ENCODE results near the gene AGAP2. TPM values are rescaled to one million over a fixed set of nuclear protein-coding genes. Genes with fewer than 3 reads are reported as not detected.

AGAP2 gene
- total and polyA plus RNA-seq, 2 of the 8 experiments (the other 6 are each of a cell fraction or from before 2014, with no cell fraction given) = 1.5 TPM

DNA sequence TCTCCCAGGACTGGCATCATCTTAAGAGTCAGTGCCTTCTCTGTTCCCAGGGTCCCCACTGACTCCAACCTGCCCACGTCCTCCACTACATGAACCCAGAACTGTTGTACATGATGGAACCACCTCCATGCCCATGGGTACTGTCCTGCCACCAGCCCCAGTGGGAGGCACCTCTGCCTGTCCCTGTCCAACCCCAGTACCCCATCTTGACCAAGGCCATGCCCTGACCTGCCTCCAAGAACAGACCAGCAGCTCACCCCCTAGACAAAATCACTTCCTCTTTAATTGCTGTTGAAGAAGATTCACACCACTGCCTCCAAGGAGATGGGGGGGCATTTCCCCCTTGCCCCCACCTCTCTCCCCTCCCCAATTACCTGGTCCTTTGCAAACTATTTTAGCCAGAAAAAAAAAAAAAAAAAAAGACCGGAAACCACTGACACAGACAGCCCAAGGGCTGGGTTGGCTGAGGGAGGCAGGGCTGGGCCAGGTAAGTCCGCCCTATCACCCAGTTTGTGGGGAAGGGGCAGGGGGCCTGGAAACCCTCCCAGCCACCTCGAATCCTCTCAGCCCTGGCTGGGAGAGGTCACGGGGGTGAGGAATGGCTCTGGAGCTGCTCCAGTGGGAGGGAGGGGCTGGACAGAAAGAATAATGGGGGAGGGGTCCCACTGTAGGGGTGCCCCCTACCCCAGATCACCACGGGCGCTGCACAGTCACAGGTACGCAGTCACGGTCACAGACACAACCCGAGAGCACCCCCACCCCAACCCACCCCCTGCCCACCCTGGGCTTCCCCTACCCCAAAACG is 13.4 kb downstream of the AGAP2 start:
- H4K91ac ChIP-seq (replicated peaks; ENCODE audit: insufficient read length, low read length) = no peak overlapping the region
- H3K18ac ChIP-seq (ENCODE audit: extremely low read depth, low read length) = no peak overlapping the region
- no peak overlapping the region for H2AK5ac ChIP-seq (ENCODE audit: low read depth, low read length)
- no peak overlapping the region for H3K23ac ChIP-seq (ENCODE audit: insufficient read length)
- H3K4ac ChIP-seq (replicated peaks; ENCODE audit: insufficient read length, low read depth, low read length) = no peak overlapping the region
- H2BK20ac ChIP-seq (ENCODE audit: low read length) = no peak overlapping the region
- no peak overlapping the region for H2BK120ac ChIP-seq (replicated peaks; ENCODE audit: low read depth, low read length)
- H4K20me1 ChIP-seq (replicated peaks in 1 of 2; ENCODE audit: control insufficient read depth in 1 of 2, insufficient read depth in 2 of 2, low read length in 2 of 2) = peaks cover 2 to 7% of the 10 kb centered on the region in 2 experiments
- H2BK12ac ChIP-seq (ENCODE audit: low read depth, low read length) = no peak overlapping the region
- no peaks in the 10 kb centered on the region for H3K9me3 ChIP-seq (ENCODE audit: insufficient read depth in 2 of 2, low read depth in 1 of 2, low read length in 1 of 2)
- peaks cover 0 to 20% (median 13%) of the 10 kb centered on the region in 4 experiments; a peak in 5 of 7 replicates for H3K4me1 ChIP-seq (replicated peaks in 1 of 4; ENCODE audit: control insufficient read depth in 3 of 4, insufficient read depth in 4 of 4, low read length in 3 of 4)
- H2BK5ac ChIP-seq (ENCODE audit: low read depth, low read length) = no peak overlapping the region
- H3K79me1 ChIP-seq (ENCODE audit: low read depth, low read length) = no peaks in the 10 kb centered on the region
- H3K23me2 ChIP-seq (ENCODE audit: low read depth, low read length) = peaks cover 12% of the 10 kb centered on the region; the same call in 1 of the 2 replicates
- H2BK15ac ChIP-seq (ENCODE audit: low read length) = no peak overlapping the region
- no peak overlapping the region for H3K56ac ChIP-seq (replicated peaks; ENCODE audit: insufficient read length, low read depth, low read length)
- H3K27me3 ChIP-seq (replicated peaks in 1 of 4; ENCODE audit: control insufficient read depth in 3 of 4, extremely low read depth in 1 of 4, insufficient read depth in 3 of 4, low read length in 3 of 4) = peaks cover 18 to 58% (median 43%) of the 10 kb centered on the region in 4 experiments
- no peak overlapping the region for H3K4me3 ChIP-seq (ENCODE audit: extremely low read depth in 1 of 4, insufficient read depth in 2 of 4, low read depth in 3 of 4, low read length in 4 of 4)
- no peak overlapping the region for H3K27ac ChIP-seq (ENCODE audit: low read depth, low read length)
- ChIA-PET CTCF (ENCODE audit: partially characterized antibody) (interaction anchor here (0.7 to 11.7 kb wide), 23 partner anchors 9 to 155 kb away, joined by 3 to 149 read pairs (median 5); partner anchors contain the start of genes AGAP2 and OS9), POLR2A (ENCODE audit: partially characterized antibody) (interaction anchor here (0.7 to 7.4 kb wide), 7 partner anchors 8 to 142 kb away, joined by 3 to 59 read pairs (median 3); partner anchors contain the start of gene AGAP2)
- H4K8ac ChIP-seq (ENCODE audit: extremely low read depth, insufficient read depth, low read length) = no peak overlapping the region
- no peak overlapping the region for H4K5ac ChIP-seq (ENCODE audit: insufficient read length, low read depth, low read length)
- DNase-seq (ENCODE audit: low read depth in 1 of 2, low spot score in 2 of 2) = peak in 1 of 2 experiments; percentile 40
- WGBS, 2 experiments (ENCODE audit: extremely low coverage in 1 of 2, insufficient coverage in 1 of 2, insufficient read length in 1 of 2, insufficient replicate concordance in 2 of 2, low coverage in 1 of 2, low lambda C conversion rate in 2 of 2, missing lambda C conversion rate in 1 of 2) = 66% methylated on average over 4 of the region's 11 CpGs; no CpG with 5 or more reads in 1 of the 2 experiments
- no peak for FAIRE-seq
- no peaks in the 10 kb centered on the region for H3K79me2 ChIP-seq (ENCODE audit: control insufficient read depth in 1 of 2, insufficient read depth in 2 of 2, low read length in 2 of 2)
- no peak overlapping the region for H3K14ac ChIP-seq (ENCODE audit: insufficient read length)
- no peak overlapping the region for H3K9ac ChIP-seq (replicated peaks in 1 of 4; ENCODE audit: extremely low read depth in 1 of 4, low read depth in 3 of 4, low read length in 3 of 4)
- H3K4me2 ChIP-seq (ENCODE audit: insufficient read depth in 1 of 2, low read depth in 2 of 2, low read length in 2 of 2) = peak overlapping the region; percentile 26 to 52; a peak in 2 of 4 replicates
- no peak overlapping the region for H2AFZ ChIP-seq (ENCODE audit: low read length)
- H3K36me3 ChIP-seq (ENCODE audit: control insufficient read depth in 2 of 4, insufficient read depth in 4 of 4, low read length in 3 of 4) = no peaks in the 10 kb centered on the region; a peak in 1 of 8 replicates
- no peak for TF ChIP-seq ZNF274 (IDR thresholded peaks at IDR 0.05; ENCODE audit: borderline replicate concordance, extremely low read depth, low read length)
- no peak for TF ChIP-seq SIN3A (conservative IDR thresholded peaks at IDR 0.05 in 1 of 2, IDR thresholded peaks at IDR 0.05 in 1 of 2; ENCODE audit: low read depth in 1 of 2, low read length in 2 of 2)
- no peak for TF ChIP-seq CBX8 (IDR thresholded peaks at IDR 0.05; ENCODE audit: borderline replicate concordance, low read depth, low read length)
- no peak for TF ChIP-seq TCF12 (IDR thresholded peaks at IDR 0.05; ENCODE audit: low read depth, low read length)
- no peak for TF ChIP-seq KDM1A (IDR thresholded peaks at IDR 0.05; ENCODE audit: borderline replicate concordance, low read length)
